Measurements from ENCODE around the gene PPP1CA.

- TF ChIP-seq EZH2 (IDR thresholded peaks at IDR 0.05; ENCODE audit: borderline replicate concordance, insufficient read depth, low read depth, low read length, poor library complexity, severe bottlenecking) (no peak), CTCF (IDR thresholded peaks at IDR 0.05) (no peak)
These were observed 3.5 kb upstream of the PPP1CA start for GRCh38 chr11:67405196-67405567.

All from B cell (primary cell).